NOMO-1 (cell line): Measurements from ENCODE around the gene PSMD1.
"Not testable (repeated sequence)": the region's sequence is repeated elsewhere in the genome, so short reads cannot be mapped to it uniquely, and the experiment has no call there.

Experiments
- DNase-seq, 2 experiments: peaks; one replicate each; lab custom pipeline; 2025; ENCODE audit not compliant: unreplicated experiment in 2 of 2; lab: John Stamatoyannopoulos, UW

The PSMD1 gene

DNA sequence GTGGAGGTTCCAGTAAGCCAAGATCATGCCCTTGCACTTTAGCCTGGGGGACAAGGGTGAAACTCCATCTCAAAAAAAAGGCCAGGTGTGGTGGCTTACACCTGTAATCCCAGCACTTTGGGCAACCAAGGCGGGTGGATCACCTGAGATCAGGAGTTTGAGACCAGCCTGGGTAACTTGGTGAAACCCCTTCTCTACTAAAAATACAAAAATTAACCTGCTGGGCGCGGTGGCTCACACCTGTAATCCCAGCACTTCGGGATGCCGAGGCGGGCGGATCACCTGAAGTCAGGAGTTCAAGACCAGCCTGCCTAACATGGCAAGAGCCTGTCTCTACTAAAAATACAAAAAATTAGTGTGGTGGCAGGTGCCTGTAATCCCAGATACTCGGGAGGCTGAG, 84.1 kb downstream of the PSMD1 start:
- DNase-seq = not testable (repeated sequence)

DNA sequence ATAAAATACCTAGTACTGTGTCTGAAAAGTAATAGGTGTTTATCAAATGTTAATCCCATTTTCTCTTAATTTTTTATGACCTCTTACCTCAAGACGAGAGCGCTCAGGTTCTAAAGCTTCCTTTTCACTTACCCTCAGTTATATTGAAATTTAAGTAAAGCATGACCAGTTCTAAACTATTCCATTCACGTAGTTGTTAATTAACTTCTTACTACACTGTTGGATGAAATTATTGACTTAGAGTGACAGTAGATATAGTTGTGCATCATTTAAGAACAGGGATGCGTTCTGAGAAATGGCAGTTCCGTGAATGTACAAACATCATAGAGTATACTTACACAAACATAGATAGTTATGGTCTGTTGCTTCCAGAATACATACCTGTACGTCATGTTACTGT, 88.2 kb downstream of the PSMD1 start:
- DNase-seq = no peak

GRCh38 chr2:231146665-231147064, 90.0 kb downstream of the PSMD1 start:
- no peak for DNase-seq

DNA sequence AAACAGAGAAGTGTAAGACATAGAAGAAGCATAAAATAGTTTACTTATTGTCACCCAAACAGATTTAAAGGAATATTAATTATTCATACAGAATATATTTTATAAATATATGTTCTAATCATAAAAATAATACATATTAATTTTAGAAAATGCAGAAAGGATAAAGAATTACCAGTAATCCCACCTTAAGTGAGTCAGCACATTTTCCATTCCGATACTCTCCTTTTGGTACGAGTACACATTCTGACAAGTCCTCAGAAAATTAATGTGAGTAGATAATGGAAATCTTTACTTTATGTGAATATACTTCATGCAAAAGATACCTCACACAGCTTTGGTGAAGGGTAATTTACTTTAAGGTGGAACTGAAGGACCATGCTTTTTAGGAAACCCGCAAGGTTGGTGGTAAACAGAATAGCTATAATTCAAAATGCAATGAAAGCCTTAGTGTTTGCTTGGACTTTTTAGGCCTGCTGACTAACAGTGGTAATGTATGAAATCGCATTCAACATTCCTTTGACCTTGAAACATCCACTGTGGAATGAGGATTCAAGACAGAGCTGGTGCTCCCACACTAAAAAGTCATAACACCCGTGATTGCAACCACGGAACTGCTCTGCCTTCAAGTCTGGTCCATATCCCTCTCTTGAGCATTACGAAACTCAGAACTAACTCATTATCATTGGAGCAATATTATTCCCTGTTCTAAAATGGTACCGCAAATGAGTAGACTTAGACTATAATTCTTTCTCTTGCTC, 96.3 kb downstream of the PSMD1 start:
- no peak for DNase-seq

GRCh38 chr2:231159306-231159705, 102.6 kb downstream of the PSMD1 start:
- no peak for DNase-seq

DNA sequence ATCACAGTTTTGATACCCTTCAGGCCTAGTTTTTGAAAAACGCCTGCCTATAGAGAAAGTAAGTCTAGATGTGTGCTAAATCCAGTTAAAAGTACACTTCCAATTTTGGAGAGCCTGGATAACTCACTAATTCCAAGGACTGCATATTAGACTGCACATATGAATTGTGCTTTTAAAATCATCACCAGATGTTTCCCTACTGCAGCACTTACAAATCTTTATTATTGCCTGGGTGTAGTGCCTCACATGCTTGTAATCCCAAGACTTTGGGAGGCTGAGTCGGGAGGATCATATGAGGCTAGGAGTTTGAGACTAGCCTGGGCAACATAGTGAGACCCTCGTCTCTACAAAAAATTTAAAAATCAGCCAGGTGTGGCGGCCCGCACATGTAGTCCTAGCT, 104.0 kb downstream of the PSMD1 start:
- DNase-seq = no peak

- peak in 1 of 2 experiments; percentile 45 for DNase-seq
These were observed 104.7 kb downstream of the PSMD1 start for GRCh38 chr2:231161252-231161839.

GRCh38 chr2:231161877-231162329, 105.2 kb downstream of the PSMD1 start:
- peak in 1 of 2 experiments; percentile 5 for DNase-seq

DNA sequence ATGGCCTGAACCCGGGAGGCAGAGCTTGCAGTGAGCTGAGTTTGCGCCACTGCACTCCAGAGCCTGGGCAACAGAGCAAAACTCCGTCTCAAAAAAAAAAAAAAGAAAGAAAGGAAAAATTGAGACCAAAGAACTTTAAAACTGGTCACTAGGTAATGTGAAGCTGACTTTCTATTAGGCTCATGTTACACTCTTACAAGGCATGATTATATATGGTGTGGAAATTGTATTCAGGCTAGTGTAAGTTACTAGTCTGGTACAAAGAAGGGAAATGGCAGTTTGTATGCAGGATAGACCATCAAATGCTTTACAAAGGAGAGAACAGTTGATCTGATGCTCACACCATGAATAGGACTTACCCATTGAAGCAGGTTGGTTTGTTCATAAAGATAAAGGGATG, 106.3 kb downstream of the PSMD1 start:
- DNase-seq = no peak

- no peak for DNase-seq
These were observed 106.9 kb downstream of the PSMD1 start for GRCh38 chr2:231163414-231164095.

DNA sequence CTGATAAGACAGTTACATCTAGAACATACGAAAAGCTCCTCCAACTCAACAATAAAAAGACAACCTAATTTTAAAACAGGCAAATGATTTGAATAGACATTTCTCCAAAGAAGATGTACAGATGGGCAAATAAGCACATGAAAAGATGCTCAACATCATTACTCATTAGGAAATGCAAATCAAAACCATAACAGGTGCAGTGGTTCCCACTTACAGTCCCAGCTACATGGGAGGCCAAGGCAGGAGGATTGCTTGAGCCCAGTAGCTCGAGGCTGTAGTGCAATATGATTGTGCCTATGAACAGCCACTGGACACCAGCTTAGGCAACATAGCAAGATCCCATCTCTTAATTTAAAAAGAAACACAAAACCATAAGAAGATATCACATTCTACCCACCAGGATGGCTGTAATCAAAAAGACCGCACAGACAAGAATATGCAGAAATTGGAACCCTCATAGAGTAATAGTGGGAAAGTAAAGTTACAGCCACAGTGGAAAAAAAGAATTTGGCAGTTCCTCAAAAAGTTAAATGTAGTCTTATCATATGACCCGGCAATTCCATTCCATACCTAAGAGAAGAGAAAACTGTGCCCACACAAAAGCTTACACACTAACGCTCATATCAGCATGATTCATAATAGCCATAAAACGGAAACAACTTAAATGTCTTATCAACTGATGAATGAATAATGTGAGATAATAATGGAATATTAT, 111.2 kb downstream of the PSMD1 start:
- peak in 1 of 2 experiments; percentile 19 for DNase-seq

GRCh38 chr2:231168460-231169139, 111.9 kb downstream of the PSMD1 start:
- peak; percentile 18 to 56 for DNase-seq

- no peak for DNase-seq
These were observed 112.8 kb downstream of the PSMD1 start for GRCh38 chr2:231169488-231169887.

GRCh38 chr2:231170055-231170454, 113.4 kb downstream of the PSMD1 start:
- DNase-seq = no peak

GRCh38 chr2:231172025-231172424, 115.4 kb downstream of the PSMD1 start:
- DNase-seq = no peak

- DNase-seq = no peak
These were observed 117.6 kb downstream of the PSMD1 start for GRCh38 chr2:231174211-231174651.

GRCh38 chr2:231176066-231176465, 119.4 kb downstream of the PSMD1 start:
- DNase-seq = no peak

DNA sequence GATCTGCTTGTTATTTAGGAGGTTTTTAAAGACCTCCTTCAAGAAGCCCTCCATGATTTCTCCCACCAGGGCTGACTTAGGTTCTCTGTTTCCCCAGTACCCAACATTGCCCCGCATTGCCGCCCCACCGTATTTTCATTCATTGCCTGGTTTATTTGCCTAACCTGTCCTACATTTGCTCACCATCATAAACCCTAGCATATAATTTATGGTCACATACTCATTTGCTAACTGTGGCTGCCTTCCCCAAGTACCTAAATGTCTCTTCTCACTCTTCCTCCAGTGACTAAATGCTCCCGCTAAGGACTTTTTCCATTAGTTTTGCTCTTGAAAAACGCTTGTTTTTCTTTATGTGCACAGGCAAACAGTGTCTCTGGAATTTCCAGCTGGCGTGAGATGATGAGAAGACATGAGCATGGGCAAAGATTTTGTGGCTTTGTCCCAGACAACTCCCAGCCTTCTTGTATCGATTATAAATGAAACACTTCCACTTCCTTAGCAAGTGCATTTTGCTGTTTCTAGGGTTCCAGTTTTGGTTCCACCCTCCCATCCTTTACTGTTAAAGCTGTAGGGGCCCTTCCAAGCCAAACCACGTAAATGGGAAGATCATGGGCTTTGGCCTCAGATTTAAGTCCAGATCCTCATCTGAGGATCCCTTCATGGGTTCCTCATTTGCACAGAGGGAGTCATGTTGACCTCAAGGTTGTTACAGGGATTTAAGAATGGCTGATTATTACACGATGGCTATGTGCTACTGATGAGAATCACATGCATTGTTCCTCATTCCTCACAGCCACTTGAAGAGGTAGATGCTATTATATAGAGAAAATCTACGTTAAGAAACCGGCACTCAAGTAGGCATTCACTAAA, 120.7 kb downstream of the PSMD1 start:
- peak in 1 of 2 experiments; percentile 13 for DNase-seq

- DNase-seq = peak in 1 of 2 experiments; percentile 41
These were observed 122.1 kb downstream of the PSMD1 start for GRCh38 chr2:231178805-231179204.
